DND-41 (cell line): ENCODE measurements around the gene FAM171A1.

ENCODE experiments used
- ATAC-seq: fragments of 200-7000 bp; cut with Tn5 transposase; 3 replicates; pipeline ENCODE4 v1.9.1; 2021; ENCODE audit warnings: low read depth; ENCODE audit not compliant: insufficient read depth
- DNase-seq: peaks from one replicate; pipeline ENCODE4 v3.0.0-alpha.2; 2020
- H2AFZ ChIP-seq: 2 replicates; pipeline ENCODE4 v1.6.0; 2012; ENCODE audit warnings: low read depth, low read length
- H3K27ac ChIP-seq: 2 replicates; pipeline ENCODE4 v1.5.1; 2012; ENCODE audit warnings: low read length, inconsistent platforms
- H3K27me3 ChIP-seq: fragments of 200-600 bp; sonication (generic); 2 replicates; pipeline ENCODE4 v1.6.0; 2012; ENCODE audit warnings: low read length, mild to moderate bottlenecking, inconsistent platforms; ENCODE audit not compliant: insufficient read depth, poor library complexity
- H3K36me3 ChIP-seq: 2 replicates; pipeline ENCODE4 v1.5.1; 2012; ENCODE audit warnings: low read length, inconsistent platforms; ENCODE audit not compliant: insufficient read depth
- H3K4me1 ChIP-seq: 2 replicates; pipeline ENCODE4 v1.5.1; 2012; ENCODE audit warnings: mild to moderate bottlenecking, low read length; ENCODE audit not compliant: insufficient read depth
- H3K4me2 ChIP-seq: 2 replicates; pipeline ENCODE4 v1.6.0; 2012; ENCODE audit warnings: mild to moderate bottlenecking, moderate library complexity, low read length, inconsistent platforms; ENCODE audit not compliant: insufficient read depth
- H3K4me3 ChIP-seq, 2 experiments: fragments of 200-600 bp in 1 of 2; shearing (Covaris generic) in 1 of 2; 2 replicates each; pipeline ENCODE4 v1.5.1; 2012 to 2016; ENCODE audit warnings: inconsistent platforms in 2 of 2, low read length in 2 of 2, mild to moderate bottlenecking in 2 of 2, low read depth in 1 of 2, moderate library complexity in 1 of 2
- H3K79me2 ChIP-seq: 2 replicates; pipeline ENCODE4 v1.6.0; 2012; ENCODE audit warnings: low read length, inconsistent platforms; ENCODE audit not compliant: insufficient read depth
- H3K9ac ChIP-seq: 2 replicates; pipeline ENCODE4 v1.6.0; 2012; ENCODE audit warnings: low read depth, mild to moderate bottlenecking, inconsistent platforms, low read length, moderate library complexity
- H3K9me3 ChIP-seq: 2 replicates; pipeline ENCODE4 v1.5.1; 2012; ENCODE audit warnings: low read length, moderate library complexity, mild to moderate bottlenecking, inconsistent platforms; ENCODE audit not compliant: insufficient read depth, severe bottlenecking
- H4K20me1 ChIP-seq: 2 replicates; pipeline ENCODE4 v1.6.0; 2012; ENCODE audit warnings: low read length; ENCODE audit not compliant: insufficient read depth
- CTCF ChIP-seq: IDR thresholded peaks from 2 replicates; pipeline ENCODE4 v1.5.1; 2012; ENCODE audit warnings: borderline replicate concordance, low read length, moderate library complexity, mild to moderate bottlenecking; ENCODE audit not compliant: poor library complexity, severe bottlenecking; ENCODE audit errors: extremely low read depth
- EZH2 ChIP-seq: IDR thresholded peaks from 3 replicates; pipeline ENCODE4 v1.6.1; 2012; ENCODE audit warnings: borderline replicate concordance, low read depth, mild to moderate bottlenecking, moderate library complexity, low read length, inconsistent platforms; ENCODE audit not compliant: severe bottlenecking

Gene FAM171A1

GRCh38 chr10:15346440-15347141 lies 24.5 kb downstream of the FAM171A1 start:
- DNase-seq, result no peak
- Histone ChIP-seq H3K4me1 (no peaks in the 10 kb centered on the region), H3K4me3 (no peak overlapping the region), H3K27ac (no peak overlapping the region), H3K36me3 (no peaks in the 10 kb centered on the region), H3K79me2 (no peaks in the 10 kb centered on the region), H3K9ac (no peak overlapping the region), H3K27me3 (no peaks in the 10 kb centered on the region), H3K9me3 (no peaks in the 10 kb centered on the region), H2AFZ (no peak overlapping the region), H4K20me1 (peaks cover 22% of the 10 kb centered on the region), H3K4me2 (no peak overlapping the region)
- TF ChIP-seq EZH2 (no peak), CTCF (no peak)
- ATAC-seq, result no peak

DNA sequence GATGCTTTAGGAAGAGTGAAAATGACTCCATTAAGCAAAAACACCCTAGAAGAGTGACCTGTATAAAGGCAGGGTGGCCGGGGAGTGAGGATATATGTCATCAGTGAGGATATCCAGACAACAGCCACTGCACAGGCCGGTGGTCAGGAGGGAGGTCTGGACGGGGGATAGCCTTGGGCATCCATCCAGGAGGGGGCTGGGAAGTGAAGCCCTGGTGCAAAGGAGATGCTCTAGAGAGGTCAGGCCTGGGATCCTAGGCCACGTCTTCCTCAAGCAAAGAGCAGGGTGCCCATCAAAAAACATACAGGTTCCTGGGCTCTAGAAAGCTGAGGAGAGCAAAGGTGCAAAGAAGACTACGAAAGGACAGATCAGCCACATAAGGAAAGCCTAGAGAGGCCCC lies 25.6 kb downstream of the FAM171A1 start:
- no peak for ATAC-seq
- no peak overlapping the region for H3K4me2 ChIP-seq
- no peaks in the 10 kb centered on the region for H3K79me2 ChIP-seq

DNA sequence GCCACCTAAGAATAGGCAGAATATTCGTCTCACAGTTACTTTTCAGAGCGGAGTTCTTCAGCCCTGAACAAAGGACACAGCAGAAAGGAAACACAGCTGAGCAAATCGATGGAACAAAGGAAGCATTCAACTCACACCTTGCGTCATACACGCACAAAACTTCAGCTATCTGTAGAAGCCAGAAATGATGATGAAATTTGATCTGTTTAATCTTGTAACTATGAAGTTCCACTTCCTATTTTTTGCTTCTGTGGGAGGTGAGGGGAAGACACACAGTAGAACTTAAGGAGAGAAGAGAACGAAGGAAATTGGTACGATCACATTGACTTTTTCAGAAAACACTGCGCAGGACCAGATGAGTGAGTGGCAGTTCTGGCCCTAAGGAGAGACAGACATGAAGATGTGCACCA lies 26.2 kb downstream of the FAM171A1 start:
- no peak for DNase-seq
- Histone ChIP-seq H3K4me1 (no peaks in the 10 kb centered on the region), H3K27me3 (no peaks in the 10 kb centered on the region), H3K9me3 (no peaks in the 10 kb centered on the region), H3K4me3 (no peak overlapping the region), H2AFZ (no peak overlapping the region), H3K9ac (no peak overlapping the region), H4K20me1 (peaks cover 22% of the 10 kb centered on the region), H3K27ac (no peak overlapping the region), H3K4me2 (no peak overlapping the region), H3K79me2 (no peaks in the 10 kb centered on the region), H3K36me3 (no peaks in the 10 kb centered on the region)
- no peak for ATAC-seq
- TF ChIP-seq CTCF (no peak), EZH2 (no peak)

More for the DNA sequence above, 25.6 kb downstream of the FAM171A1 start:
- no peak for DNase-seq
- peaks cover 22% of the 10 kb centered on the region for H4K20me1 ChIP-seq
- no peaks in the 10 kb centered on the region for H3K27me3 ChIP-seq
- H3K27ac ChIP-seq, result no peak overlapping the region
- no peak overlapping the region for H3K4me3 ChIP-seq
- no peaks in the 10 kb centered on the region for H3K36me3 ChIP-seq
- no peak overlapping the region for H2AFZ ChIP-seq
- no peaks in the 10 kb centered on the region for H3K9me3 ChIP-seq
- H3K4me1 ChIP-seq, result no peaks in the 10 kb centered on the region
- no peak for TF ChIP-seq EZH2
- no peak for TF ChIP-seq CTCF
- no peak overlapping the region for H3K9ac ChIP-seq

DNA sequence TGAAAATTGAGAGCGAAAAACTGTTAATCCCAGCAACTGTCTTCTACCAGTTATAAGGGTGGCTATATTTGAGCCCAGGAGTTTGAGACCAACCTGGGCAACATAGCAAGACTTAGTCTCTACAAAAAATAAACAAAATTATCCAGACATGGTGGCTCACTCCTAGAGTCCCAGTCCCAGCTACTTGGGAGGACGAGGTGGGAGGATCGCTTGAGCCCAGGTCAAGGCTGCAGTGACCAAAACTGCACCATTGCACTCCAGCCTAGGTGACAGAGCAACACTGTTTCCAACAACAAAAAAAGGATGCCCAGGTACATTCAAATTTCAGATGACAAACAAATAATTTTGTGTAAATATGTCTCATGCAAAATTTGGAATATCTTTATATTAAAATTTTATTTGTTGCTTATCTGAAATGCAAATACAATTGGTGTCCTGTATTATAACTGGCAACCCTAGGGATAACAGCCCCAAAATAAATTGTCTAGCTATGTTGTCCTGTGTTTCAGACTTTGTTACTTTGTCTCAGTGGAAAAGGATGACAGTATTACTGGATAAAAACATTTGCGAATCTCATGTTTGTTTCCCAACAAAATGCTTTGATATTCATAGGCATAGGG lies 26.7 kb downstream of the FAM171A1 start:
- H3K27ac ChIP-seq, result no peak overlapping the region
- H3K36me3 ChIP-seq, result no peaks in the 10 kb centered on the region
- peaks cover 22% of the 10 kb centered on the region for H4K20me1 ChIP-seq
- H3K4me3 ChIP-seq, result no peak overlapping the region
- DNase-seq (no peak), ATAC-seq (no peak)
- no peak overlapping the region for H3K9ac ChIP-seq
- H3K4me1 ChIP-seq, result no peaks in the 10 kb centered on the region
- TF ChIP-seq EZH2, result no peak
- no peak for TF ChIP-seq CTCF
- H3K79me2 ChIP-seq, result no peaks in the 10 kb centered on the region
- no peaks in the 10 kb centered on the region for H3K27me3 ChIP-seq
- no peak overlapping the region for H3K4me2 ChIP-seq
- no peak overlapping the region for H2AFZ ChIP-seq
- no peaks in the 10 kb centered on the region for H3K9me3 ChIP-seq
